Osteoblast (primary cell): Measurements from ENCODE around the gene CECR2. TPM values are rescaled to one million over a fixed set of nuclear protein-coding genes. Genes with fewer than 3 reads are reported as not detected.

ENCODE experiments used
- DNase-seq: peaks from one replicate; pipeline ENCODE4 v3.0.0; 2011; ENCODE audit warnings: low spot score, mixed read lengths; ENCODE audit not compliant: insufficient read length; ENCODE audit errors: missing footprints
- H2AFZ ChIP-seq: 2 replicates; pipeline ENCODE4 v1.6.0; 2011; ENCODE audit warnings: mild to moderate bottlenecking, low read length
- H3K27ac ChIP-seq: 2 replicates; pipeline ENCODE4 v1.5.1; 2011; ENCODE audit warnings: mild to moderate bottlenecking, low read depth, low read length, moderate library complexity
- H3K27me3 ChIP-seq: 2 replicates; pipeline ENCODE4 v1.6.0; 2012; ENCODE audit warnings: mild to moderate bottlenecking, control low read depth, inconsistent platforms, low read length, moderate library complexity; ENCODE audit not compliant: insufficient read depth
- H3K36me3 ChIP-seq: 2 replicates; pipeline ENCODE4 v1.5.1; 2011; ENCODE audit warnings: mild to moderate bottlenecking, low read length, control low read depth, moderate library complexity; ENCODE audit not compliant: insufficient read depth
- H3K4me1 ChIP-seq: 2 replicates; pipeline ENCODE4 v1.5.1; 2011; ENCODE audit warnings: mild to moderate bottlenecking, low read length, control low read depth, moderate library complexity; ENCODE audit not compliant: insufficient read depth
- H3K4me2 ChIP-seq: 2 replicates; pipeline ENCODE4 v1.6.0; 2011; ENCODE audit warnings: mild to moderate bottlenecking, low read length; ENCODE audit not compliant: insufficient read depth
- H3K4me3 ChIP-seq: fragments of 200-600 bp; sonication (generic); 3 replicates; pipeline ENCODE4 v1.5.1; 2012; ENCODE audit warnings: mild to moderate bottlenecking, low read length, inconsistent platforms; ENCODE audit not compliant: insufficient read depth
- H3K79me2 ChIP-seq: 2 replicates; pipeline ENCODE4 v1.6.0; 2012; ENCODE audit warnings: mild to moderate bottlenecking, low read length, control low read depth, inconsistent platforms; ENCODE audit not compliant: insufficient read depth
- H3K9me3 ChIP-seq: 2 replicates; pipeline ENCODE4 v1.5.1; 2011; ENCODE audit warnings: low read depth, low read length, control low read depth
- H4K20me1 ChIP-seq: 2 replicates; pipeline ENCODE4 v1.6.0; 2012; ENCODE audit warnings: mild to moderate bottlenecking, low read length, control low read depth; ENCODE audit not compliant: insufficient read depth
- total RNA-seq: library from RNA; depleted of rRNA; stranded (reverse); fragments of >200 nt; gene quantifications from 2 replicates; pipeline ENCODE4 v1.2.3, GENCODE V29; 2012
- TF ChIP-seq, protein P1 (sequence below): IDR thresholded peaks from 2 replicates; pipeline ENCODE4 v1.5.1; 2011; ENCODE audit warnings: mild to moderate bottlenecking, low read depth, low read length, moderate library complexity; ENCODE audit errors: extremely low read depth

Gene CECR2
- total RNA-seq, 1 donor = not detected

DNA sequence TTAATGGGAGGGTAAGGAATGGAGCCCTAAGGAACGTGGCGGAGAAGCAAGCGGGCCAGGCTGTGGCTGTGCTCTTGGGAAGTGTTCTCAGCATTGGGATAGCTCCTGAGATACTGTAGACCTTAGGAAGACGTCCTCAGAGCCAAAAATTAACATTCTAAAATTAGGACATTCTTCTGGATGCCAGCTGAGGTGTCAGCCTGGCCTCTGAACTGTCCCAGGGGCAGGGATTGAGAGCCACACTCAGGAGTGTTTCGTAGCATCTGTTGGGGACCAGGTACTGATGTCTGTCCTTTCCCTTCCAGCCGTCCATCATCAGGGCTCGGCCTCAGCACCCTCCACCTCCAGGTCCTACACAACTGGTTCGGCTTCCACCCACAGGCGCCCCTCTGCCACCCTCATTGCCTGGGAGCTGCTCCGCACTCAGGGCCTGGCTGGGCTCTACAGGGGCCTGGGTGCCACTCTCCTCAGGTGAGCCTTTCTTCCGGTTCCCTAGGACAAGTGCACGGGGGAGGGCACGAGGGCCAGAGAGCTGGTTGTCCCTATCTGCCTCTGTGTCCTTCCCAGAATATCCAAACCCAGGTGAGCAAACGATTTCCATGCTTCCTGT, 217.7 kb downstream of the CECR2 start:
- Histone ChIP-seq H3K27ac (no peak overlapping the region), H3K4me3 (no peak overlapping the region), H3K4me1 (no peaks in the 10 kb centered on the region), H3K27me3 (no peaks in the 10 kb centered on the region), H4K20me1 (no peaks in the 10 kb centered on the region), H2AFZ (no peak overlapping the region), H3K36me3 (peaks cover 16% of the 10 kb centered on the region), H3K79me2 (no peaks in the 10 kb centered on the region), H3K9me3 (no peaks in the 10 kb centered on the region), H3K4me2 (no peak overlapping the region)
- TF ChIP-seq, protein P1, sequence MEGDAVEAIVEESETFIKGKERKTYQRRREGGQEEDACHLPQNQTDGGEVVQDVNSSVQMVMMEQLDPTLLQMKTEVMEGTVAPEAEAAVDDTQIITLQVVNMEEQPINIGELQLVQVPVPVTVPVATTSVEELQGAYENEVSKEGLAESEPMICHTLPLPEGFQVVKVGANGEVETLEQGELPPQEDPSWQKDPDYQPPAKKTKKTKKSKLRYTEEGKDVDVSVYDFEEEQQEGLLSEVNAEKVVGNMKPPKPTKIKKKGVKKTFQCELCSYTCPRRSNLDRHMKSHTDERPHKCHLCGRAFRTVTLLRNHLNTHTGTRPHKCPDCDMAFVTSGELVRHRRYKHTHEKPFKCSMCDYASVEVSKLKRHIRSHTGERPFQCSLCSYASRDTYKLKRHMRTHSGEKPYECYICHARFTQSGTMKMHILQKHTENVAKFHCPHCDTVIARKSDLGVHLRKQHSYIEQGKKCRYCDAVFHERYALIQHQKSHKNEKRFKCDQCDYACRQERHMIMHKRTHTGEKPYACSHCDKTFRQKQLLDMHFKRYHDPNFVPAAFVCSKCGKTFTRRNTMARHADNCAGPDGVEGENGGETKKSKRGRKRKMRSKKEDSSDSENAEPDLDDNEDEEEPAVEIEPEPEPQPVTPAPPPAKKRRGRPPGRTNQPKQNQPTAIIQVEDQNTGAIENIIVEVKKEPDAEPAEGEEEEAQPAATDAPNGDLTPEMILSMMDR = no peak
- no peak for DNase-seq

DNA sequence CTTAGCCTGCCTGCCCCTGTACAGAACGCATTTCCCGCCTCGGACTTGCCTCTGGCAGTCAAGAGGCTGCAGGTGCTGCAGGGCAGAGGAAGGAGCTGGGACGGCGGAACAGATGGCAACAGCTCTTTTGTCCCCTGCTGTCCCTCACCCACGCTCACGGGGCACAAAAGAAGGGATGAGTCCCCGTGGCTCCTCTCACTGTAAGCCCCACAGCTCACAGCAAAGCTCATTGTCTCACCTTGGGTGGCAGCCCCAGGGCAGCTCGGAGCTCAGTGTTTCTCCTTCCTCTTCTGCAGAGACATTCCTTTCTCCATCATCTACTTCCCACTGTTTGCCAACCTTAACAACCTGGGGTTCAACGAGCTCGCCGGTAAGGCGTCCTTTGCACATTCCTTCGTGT, 218.4 kb downstream of the CECR2 start:
- DNase-seq = no peak
- Histone ChIP-seq H2AFZ (no peak overlapping the region), H4K20me1 (no peaks in the 10 kb centered on the region), H3K79me2 (no peaks in the 10 kb centered on the region), H3K4me3 (no peak overlapping the region), H3K4me2 (no peak overlapping the region), H3K9me3 (no peaks in the 10 kb centered on the region), H3K4me1 (no peaks in the 10 kb centered on the region), H3K27me3 (no peaks in the 10 kb centered on the region), H3K27ac (no peak overlapping the region), H3K36me3 (peaks cover 23% of the 10 kb centered on the region)
- TF ChIP-seq, protein P1 = no peak

- Histone ChIP-seq H3K9me3 (no peaks in the 10 kb centered on the region), H3K27ac (no peak overlapping the region), H4K20me1 (no peaks in the 10 kb centered on the region), H2AFZ (no peak overlapping the region), H3K4me2 (no peak overlapping the region), H3K27me3 (no peaks in the 10 kb centered on the region), H3K4me1 (no peaks in the 10 kb centered on the region), H3K4me3 (no peak overlapping the region), H3K36me3 (peaks cover 31% of the 10 kb centered on the region), H3K79me2 (no peaks in the 10 kb centered on the region)
- TF ChIP-seq, protein P1 = no peak
- no peak for DNase-seq
These were observed 219.3 kb downstream of the CECR2 start for GRCh38 chr22:17588606-17589005.

DNA sequence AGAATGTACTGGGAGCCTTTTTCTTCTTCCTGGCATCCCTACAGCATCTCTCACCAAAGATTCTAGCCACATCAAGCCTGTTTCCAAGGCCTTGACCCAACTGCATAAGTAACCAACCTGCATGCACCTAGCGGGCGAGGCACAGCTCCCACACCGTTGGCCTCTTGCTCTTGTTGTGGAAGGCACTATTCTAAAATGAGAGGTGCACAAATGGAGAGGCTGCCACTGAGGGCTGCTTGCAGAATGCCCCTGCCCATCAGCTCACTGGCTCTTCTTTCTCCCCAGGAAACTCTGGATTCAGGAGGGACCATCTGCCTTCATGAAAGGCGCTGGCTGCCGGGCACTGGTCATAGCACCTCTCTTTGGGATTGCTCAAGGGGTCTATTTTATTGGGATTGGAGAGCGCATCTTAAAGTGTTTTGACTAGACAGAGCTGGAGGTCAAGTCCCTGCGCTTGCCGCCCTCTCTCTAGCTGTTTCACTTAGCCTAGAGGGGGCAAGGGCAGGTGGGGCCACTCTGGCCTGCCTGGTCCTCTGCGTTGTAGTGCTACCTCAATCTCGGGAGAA, 220.6 kb downstream of the CECR2 start:
- Histone ChIP-seq H3K36me3 (peaks cover 44% of the 10 kb centered on the region), H3K9me3 (no peaks in the 10 kb centered on the region), H3K27me3 (no peaks in the 10 kb centered on the region), H2AFZ (no peak overlapping the region), H3K79me2 (no peaks in the 10 kb centered on the region), H3K4me3 (no peak overlapping the region), H3K27ac (no peak overlapping the region), H3K4me1 (no peaks in the 10 kb centered on the region), H4K20me1 (no peaks in the 10 kb centered on the region), H3K4me2 (no peak overlapping the region)
- TF ChIP-seq, protein P1 = no peak
- DNase-seq = no peak
